Adrenal gland (tissue), 5 donors: ENCODE data around the gene CATSPERZ.

Experiments used
- CTCF ChIP-seq, 6 experiments: fragments of 450-650 bp in 4 of 6; fragments of 200-600 bp in 2 of 6; sonication (generic) in 1 of 6; IDR thresholded peaks; 1 replicate in 5 of 6; 2 replicates in 1 of 6; pipeline versions ENCODE4 v1.5.1 to v1.8.0; 2016 to 2021; ENCODE audit warnings: antibody characterized with exemption in 6 of 6, mild to moderate bottlenecking in 2 of 6, moderate library complexity in 1 of 6
- POLR2A ChIP-seq, 2 donors: fragments of 450-650 bp; IDR thresholded peaks; one replicate each; pipeline ENCODE4 v1.6.1; 2017; ENCODE audit warnings: antibody characterized with exemption in 2 of 2, mild to moderate bottlenecking in 2 of 2, moderate library complexity in 1 of 2
- donor health status: DM: no; HTN: no; CAD: no.

- TF ChIP-seq CTCF (IDR thresholded peaks at IDR 0.05) (no peak), POLR2A (IDR thresholded peaks at IDR 0.05) (no peak)
Measured at GRCh38 chr11:64253043-64253442, 47.1 kb upstream of the CATSPERZ start.
